Naive B cell (primary cell): Measurements from ENCODE around the gene PTPRG. TPM values are rescaled to one million over a fixed set of nuclear protein-coding genes. Genes with fewer than 3 reads are reported as not detected.

ENCODE experiments used
- ATAC-seq, 2 donors: fragments of 150-1000 bp; cut with Tn5 transposase; 2 replicates each; pipeline ENCODE4 v1.10.0; 2021; ENCODE audit warnings: low read depth in 2 of 2, mild to moderate bottlenecking in 2 of 2, moderate library complexity in 2 of 2
- DNase-seq: peaks from one replicate; pipeline ENCODE4 v3.0.0; 2022
- H3K27ac Mint-ChIP-seq, 6 donors: one replicate each; pipeline ENCODE4 v1.8.0; 2020 to 2022; ENCODE audit warnings: mild to moderate bottlenecking in 6 of 6, mixed read lengths in 6 of 6, moderate library complexity in 5 of 6, inconsistent platforms in 2 of 6
- H3K27me3 Mint-ChIP-seq, 3 donors: one replicate each; pipeline ENCODE4 v1.8.0; 2021 to 2022; ENCODE audit warnings: mixed read lengths in 3 of 3, mild to moderate bottlenecking in 1 of 3
- H3K36me3 Mint-ChIP-seq, 2 donors: one replicate each; pipeline ENCODE4 v1.8.0; 2020 to 2022; ENCODE audit warnings: mixed read lengths in 2 of 2, inconsistent platforms in 1 of 2, mild to moderate bottlenecking in 1 of 2
- H3K4me1 Mint-ChIP-seq, 3 donors: one replicate each; pipeline ENCODE4 v1.8.0; 2020 to 2022; ENCODE audit warnings: mixed read lengths in 3 of 3, inconsistent platforms in 1 of 3, mild to moderate bottlenecking in 1 of 3, moderate library complexity in 1 of 3
- H3K4me3 Mint-ChIP-seq, 8 donors: one replicate each; pipeline ENCODE4 v1.8.0; 2020 to 2022; ENCODE audit warnings: mild to moderate bottlenecking in 8 of 8, mixed read lengths in 8 of 8, moderate library complexity in 8 of 8, inconsistent platforms in 2 of 8
- H3K9me3 Mint-ChIP-seq, 7 donors: one replicate each; pipeline ENCODE4 v1.8.0; 2020 to 2022; ENCODE audit warnings: mixed read lengths in 7 of 7, mild to moderate bottlenecking in 5 of 7, inconsistent platforms in 2 of 7, moderate library complexity in 1 of 7
- polyA plus RNA-seq, 6 donors: library from polyadenylated mRNA; unstranded; fragments of 300-500 nt; fragmentation: Illumina TruSeq; gene quantifications; one replicate each; pipeline ENCODE4 v1.2.3, GENCODE V29; 2021; ENCODE audit warnings: low read depth in 6 of 6

Gene PTPRG
- polyA plus RNA-seq, 6 donors from 2014 or later, result 0.05 to 0.20 (median 0.10) TPM; not detected in 1

- Mint-ChIP-seq H3K27me3 (peaks cover 0 to 4% (median 0%) of the 10 kb centered on the region in 3 donors), H3K36me3 (no peaks in the 10 kb centered on the region), H3K4me3 (no peak overlapping the region), H3K4me1 (no peaks in the 10 kb centered on the region), H3K9me3 (peaks cover 0 to 7% (median 2%) of the 10 kb centered on the region in 7 donors), H3K27ac (no peak overlapping the region)
- DNase-seq (no peak), ATAC-seq (no peak)
Measured at GRCh38 chr3:61919371-61919770, 358.0 kb downstream of the PTPRG start.

- H3K4me1 Mint-ChIP-seq, result no peaks in the 10 kb centered on the region
Measured at GRCh38 chr3:61922118-61922517, 360.7 kb downstream of the PTPRG start.

GRCh38 chr3:61924090-61924735 is 362.8 kb downstream of the PTPRG start:
- Mint-ChIP-seq H3K27ac (no peak overlapping the region), H3K4me3 (no peak overlapping the region), H3K36me3 (no peaks in the 10 kb centered on the region), H3K27me3 (peaks cover 0 to 3% (median 0%) of the 10 kb centered on the region in 3 donors), H3K4me1 (no peaks in the 10 kb centered on the region), H3K9me3 (peaks cover 0 to 9% (median 0%) of the 10 kb centered on the region in 7 donors)
- DNase-seq, result no peak
- no peak for ATAC-seq

More at GRCh38 chr3:61922118-61922517, 360.7 kb downstream of the PTPRG start:
- no peaks in the 10 kb centered on the region for H3K36me3 Mint-ChIP-seq
- peaks cover 0 to 7% (median 0%) of the 10 kb centered on the region in 3 donors for H3K27me3 Mint-ChIP-seq
- H3K9me3 Mint-ChIP-seq, result peaks cover 0 to 12% (median 1%) of the 10 kb centered on the region in 7 donors
- no peak overlapping the region for H3K27ac Mint-ChIP-seq
- DNase-seq (no peak), ATAC-seq (no peak)
- no peak overlapping the region for H3K4me3 Mint-ChIP-seq

GRCh38 chr3:61924991-61925390 is 363.6 kb downstream of the PTPRG start:
- H3K27me3 Mint-ChIP-seq, result peaks cover 0 to 3% (median 0%) of the 10 kb centered on the region in 3 donors
- no peak for ATAC-seq
- DNase-seq, result no peak
- no peaks in the 10 kb centered on the region for H3K4me1 Mint-ChIP-seq
- H3K9me3 Mint-ChIP-seq, result peaks cover 0 to 9% (median 0%) of the 10 kb centered on the region in 7 donors
- H3K36me3 Mint-ChIP-seq, result no peaks in the 10 kb centered on the region
- no peak overlapping the region for H3K27ac Mint-ChIP-seq
- no peak overlapping the region for H3K4me3 Mint-ChIP-seq

GRCh38 chr3:61925721-61926120 is 364.4 kb downstream of the PTPRG start:
- H3K27ac Mint-ChIP-seq, result peak overlapping the region in 1 of 6 donors; percentile 23
- ATAC-seq (no peak), DNase-seq (no peak)
- H3K4me1 Mint-ChIP-seq, result no peaks in the 10 kb centered on the region
- no peaks in the 10 kb centered on the region for H3K36me3 Mint-ChIP-seq
- H3K4me3 Mint-ChIP-seq, result no peak overlapping the region
- H3K9me3 Mint-ChIP-seq, result peaks cover 0 to 9% (median 0%) of the 10 kb centered on the region in 7 donors
- H3K27me3 Mint-ChIP-seq, result peaks cover 0 to 3% (median 0%) of the 10 kb centered on the region in 3 donors

GRCh38 chr3:61926923-61927322 is 365.6 kb downstream of the PTPRG start:
- peaks cover 0 to 5% (median 0%) of the 10 kb centered on the region in 7 donors for H3K9me3 Mint-ChIP-seq
- H3K4me1 Mint-ChIP-seq, result no peaks in the 10 kb centered on the region
- no peak overlapping the region for H3K27ac Mint-ChIP-seq
- H3K36me3 Mint-ChIP-seq, result no peaks in the 10 kb centered on the region
- ATAC-seq (no peak), DNase-seq (no peak)
- H3K4me3 Mint-ChIP-seq, result no peak overlapping the region
- peaks cover 0 to 3% (median 0%) of the 10 kb centered on the region in 3 donors for H3K27me3 Mint-ChIP-seq

GRCh38 chr3:61927332-61927731 is 366.0 kb downstream of the PTPRG start:
- ATAC-seq, result no peak
- DNase-seq, result no peak
- H3K27ac Mint-ChIP-seq, result no peak overlapping the region
- peaks cover 0 to 3% (median 0%) of the 10 kb centered on the region in 3 donors for H3K27me3 Mint-ChIP-seq
- H3K4me3 Mint-ChIP-seq, result no peak overlapping the region
- H3K9me3 Mint-ChIP-seq, result peaks cover 0 to 5% (median 0%) of the 10 kb centered on the region in 7 donors
- H3K4me1 Mint-ChIP-seq, result no peaks in the 10 kb centered on the region
- H3K36me3 Mint-ChIP-seq, result no peaks in the 10 kb centered on the region

- DNase-seq (no peak), ATAC-seq (no peak)
- H3K27me3 Mint-ChIP-seq, result peaks cover 0 to 3% (median 0%) of the 10 kb centered on the region in 3 donors
- no peaks in the 10 kb centered on the region for H3K4me1 Mint-ChIP-seq
- peak overlapping the region in 1 of 6 donors; percentile 19 for H3K27ac Mint-ChIP-seq
- peaks cover 0 to 5% (median 0%) of the 10 kb centered on the region in 7 donors for H3K9me3 Mint-ChIP-seq
- no peak overlapping the region for H3K4me3 Mint-ChIP-seq
- H3K36me3 Mint-ChIP-seq, result no peaks in the 10 kb centered on the region
Measured at GRCh38 chr3:61928039-61928438, 366.7 kb downstream of the PTPRG start.

- H3K27ac Mint-ChIP-seq, result peak overlapping the region in 1 of 6 donors; percentile 16
- peaks cover 0 to 3% (median 0%) of the 10 kb centered on the region in 3 donors for H3K27me3 Mint-ChIP-seq
- no peak overlapping the region for H3K4me3 Mint-ChIP-seq
- H3K4me1 Mint-ChIP-seq, result no peaks in the 10 kb centered on the region
- peaks cover 0 to 5% (median 0%) of the 10 kb centered on the region in 7 donors for H3K9me3 Mint-ChIP-seq
- ATAC-seq (no peak), DNase-seq (no peak)
- H3K36me3 Mint-ChIP-seq, result no peaks in the 10 kb centered on the region
Measured at GRCh38 chr3:61928776-61929314, 367.5 kb downstream of the PTPRG start.

GRCh38 chr3:61929617-61930016 is 368.2 kb downstream of the PTPRG start:
- H3K27me3 Mint-ChIP-seq, result peaks cover 0 to 3% (median 0%) of the 10 kb centered on the region in 3 donors

GRCh38 chr3:61932499-61932898 is 371.1 kb downstream of the PTPRG start:
- ATAC-seq (no peak), DNase-seq (no peak)
- H3K36me3 Mint-ChIP-seq, result no peaks in the 10 kb centered on the region
- peaks cover 0 to 5% (median 2%) of the 10 kb centered on the region in 7 donors for H3K9me3 Mint-ChIP-seq
- no peaks in the 10 kb centered on the region for H3K4me1 Mint-ChIP-seq
- no peak overlapping the region for H3K27ac Mint-ChIP-seq
- H3K27me3 Mint-ChIP-seq, result no peaks in the 10 kb centered on the region
- no peak overlapping the region for H3K4me3 Mint-ChIP-seq

More at GRCh38 chr3:61929617-61930016, 368.2 kb downstream of the PTPRG start:
- DNase-seq (no peak), ATAC-seq (no peak)
- no peaks in the 10 kb centered on the region for H3K4me1 Mint-ChIP-seq
- H3K27ac Mint-ChIP-seq, result no peak overlapping the region
- no peaks in the 10 kb centered on the region for H3K36me3 Mint-ChIP-seq
- no peak overlapping the region for H3K4me3 Mint-ChIP-seq
- H3K9me3 Mint-ChIP-seq, result peaks cover 0 to 5% (median 2%) of the 10 kb centered on the region in 7 donors

GRCh38 chr3:61933798-61934504 is 372.6 kb downstream of the PTPRG start:
- ATAC-seq (no peak), DNase-seq (no peak)
- Mint-ChIP-seq H3K27ac (no peak overlapping the region), H3K4me1 (no peaks in the 10 kb centered on the region), H3K4me3 (no peak overlapping the region), H3K36me3 (no peaks in the 10 kb centered on the region), H3K9me3 (peaks cover 0 to 5% (median 2%) of the 10 kb centered on the region in 7 donors), H3K27me3 (no peaks in the 10 kb centered on the region)

- H3K27me3 Mint-ChIP-seq, result no peaks in the 10 kb centered on the region
- DNase-seq, result no peak
- H3K4me1 Mint-ChIP-seq, result no peaks in the 10 kb centered on the region
- H3K9me3 Mint-ChIP-seq, result peaks cover 0 to 5% (median 2%) of the 10 kb centered on the region in 7 donors
- ATAC-seq, result no peak
- no peaks in the 10 kb centered on the region for H3K36me3 Mint-ChIP-seq
- H3K27ac Mint-ChIP-seq, result no peak overlapping the region
- no peak overlapping the region for H3K4me3 Mint-ChIP-seq
Measured at GRCh38 chr3:61934505-61934871, 373.1 kb downstream of the PTPRG start.

GRCh38 chr3:61935814-61936213 is 374.4 kb downstream of the PTPRG start:
- H3K36me3 Mint-ChIP-seq, result no peaks in the 10 kb centered on the region
- no peak for ATAC-seq
- H3K9me3 Mint-ChIP-seq, result peaks cover 0 to 5% (median 2%) of the 10 kb centered on the region in 7 donors
- no peak overlapping the region for H3K4me3 Mint-ChIP-seq
- no peak overlapping the region for H3K27ac Mint-ChIP-seq
- H3K27me3 Mint-ChIP-seq, result no peaks in the 10 kb centered on the region
- H3K4me1 Mint-ChIP-seq, result no peaks in the 10 kb centered on the region
- no peak for DNase-seq
